LNCaP clone FGC (cell line): ENCODE measurements around the gene UTS2B.

Source experiments
- DNase-seq: peaks from one replicate; pipeline ENCODE4 v3.0.0-alpha.2; 2011; ENCODE audit warnings: low read depth
- H3K4me3 ChIP-seq: 2 replicates; pipeline ENCODE4 v1.5.1; 2011; ENCODE audit warnings: mild to moderate bottlenecking, low read depth, low read length, control low read depth
- TF ChIP-seq, protein P1 (sequence below): IDR thresholded peaks from 2 replicates; pipeline ENCODE4 v1.5.1; 2012; ENCODE audit warnings: mild to moderate bottlenecking; ENCODE audit not compliant: control insufficient read depth, insufficient read depth; ENCODE audit errors: extremely low read depth

UTS2B gene

GRCh38 chr3:191221638-191222037, 108.7 kb downstream of the UTS2B start:
- no peak for DNase-seq
- H3K4me3 ChIP-seq = no peak overlapping the region
- TF ChIP-seq, protein P1, sequence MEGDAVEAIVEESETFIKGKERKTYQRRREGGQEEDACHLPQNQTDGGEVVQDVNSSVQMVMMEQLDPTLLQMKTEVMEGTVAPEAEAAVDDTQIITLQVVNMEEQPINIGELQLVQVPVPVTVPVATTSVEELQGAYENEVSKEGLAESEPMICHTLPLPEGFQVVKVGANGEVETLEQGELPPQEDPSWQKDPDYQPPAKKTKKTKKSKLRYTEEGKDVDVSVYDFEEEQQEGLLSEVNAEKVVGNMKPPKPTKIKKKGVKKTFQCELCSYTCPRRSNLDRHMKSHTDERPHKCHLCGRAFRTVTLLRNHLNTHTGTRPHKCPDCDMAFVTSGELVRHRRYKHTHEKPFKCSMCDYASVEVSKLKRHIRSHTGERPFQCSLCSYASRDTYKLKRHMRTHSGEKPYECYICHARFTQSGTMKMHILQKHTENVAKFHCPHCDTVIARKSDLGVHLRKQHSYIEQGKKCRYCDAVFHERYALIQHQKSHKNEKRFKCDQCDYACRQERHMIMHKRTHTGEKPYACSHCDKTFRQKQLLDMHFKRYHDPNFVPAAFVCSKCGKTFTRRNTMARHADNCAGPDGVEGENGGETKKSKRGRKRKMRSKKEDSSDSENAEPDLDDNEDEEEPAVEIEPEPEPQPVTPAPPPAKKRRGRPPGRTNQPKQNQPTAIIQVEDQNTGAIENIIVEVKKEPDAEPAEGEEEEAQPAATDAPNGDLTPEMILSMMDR = no peak

GRCh38 chr3:191220908-191221307, 109.4 kb downstream of the UTS2B start:
- H3K4me3 ChIP-seq = no peak overlapping the region
- TF ChIP-seq, protein P1 = peak; percentile 31; the same call in 1 of the 2 replicates
- no peak for DNase-seq

DNA sequence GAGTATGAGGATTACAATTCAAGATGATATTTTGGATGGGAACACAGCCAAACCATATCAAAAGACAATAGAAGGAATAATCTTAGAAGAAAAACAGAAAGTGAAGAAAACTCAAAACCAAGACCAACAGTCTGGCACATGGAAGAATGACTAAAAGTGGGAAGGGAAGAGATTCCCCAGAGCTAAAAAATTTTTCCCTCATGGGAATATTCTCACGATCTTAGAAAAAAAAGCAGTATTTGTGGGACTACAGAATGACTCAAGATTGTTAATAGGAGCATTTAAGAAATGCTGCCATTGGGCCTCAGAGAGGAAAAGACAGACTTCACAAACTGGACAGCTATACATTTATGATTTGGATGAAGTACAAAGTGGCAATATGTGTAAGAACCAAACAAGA, 113.0 kb downstream of the UTS2B start:
- TF ChIP-seq, protein P1 = no peak
- DNase-seq = no peak
- H3K4me3 ChIP-seq = no peak overlapping the region
